ENCODE data around the gene NCOA3. TPM values are rescaled to one million over a fixed set of nuclear protein-coding genes. Genes with fewer than 3 reads are reported as not detected.

The NCOA3 gene
- total and polyA plus RNA-seq, 12 donors, result 2.6 to 35.6 (median 22.2) TPM

DNA sequence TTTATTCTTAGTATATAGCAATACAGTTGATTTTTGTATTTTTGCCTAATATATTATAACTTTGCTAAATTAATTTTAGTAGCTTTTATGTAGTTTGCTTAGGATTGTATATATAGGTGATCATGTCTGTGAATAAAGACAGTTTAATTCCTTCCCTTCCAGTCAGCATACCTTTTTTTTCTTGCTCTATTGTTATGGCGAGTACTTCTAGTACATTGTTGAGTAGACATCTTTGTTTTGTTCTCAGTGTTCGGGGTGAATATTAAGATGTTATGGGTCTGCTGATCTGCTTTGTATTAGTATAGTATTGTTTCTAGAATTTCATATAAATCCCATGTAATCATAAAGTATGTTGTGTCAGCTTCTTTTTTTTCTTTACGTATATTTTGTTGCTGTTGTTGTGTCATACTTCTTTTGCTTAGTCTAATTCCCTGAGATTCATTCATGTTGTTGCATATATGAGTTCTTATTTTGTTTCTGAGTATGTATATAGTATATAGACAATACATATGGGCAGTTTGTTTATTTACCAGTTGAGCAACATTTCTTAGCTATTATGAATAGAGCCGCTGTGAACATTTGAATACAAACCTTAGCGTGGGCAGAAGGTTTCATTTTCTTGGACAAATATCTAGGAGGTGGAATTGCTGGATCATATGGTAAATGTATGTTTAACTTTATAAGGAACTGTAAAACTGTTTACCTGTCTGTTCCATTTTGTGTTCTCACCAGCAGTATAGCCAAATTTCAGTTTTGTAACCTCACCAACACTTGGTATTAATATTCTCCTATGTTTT lies 25.5 kb downstream of the NCOA3 start:
- no peak for TF ChIP-seq POLR2A (IDR thresholded peaks at IDR 0.05)
- TF ChIP-seq, protein P1, sequence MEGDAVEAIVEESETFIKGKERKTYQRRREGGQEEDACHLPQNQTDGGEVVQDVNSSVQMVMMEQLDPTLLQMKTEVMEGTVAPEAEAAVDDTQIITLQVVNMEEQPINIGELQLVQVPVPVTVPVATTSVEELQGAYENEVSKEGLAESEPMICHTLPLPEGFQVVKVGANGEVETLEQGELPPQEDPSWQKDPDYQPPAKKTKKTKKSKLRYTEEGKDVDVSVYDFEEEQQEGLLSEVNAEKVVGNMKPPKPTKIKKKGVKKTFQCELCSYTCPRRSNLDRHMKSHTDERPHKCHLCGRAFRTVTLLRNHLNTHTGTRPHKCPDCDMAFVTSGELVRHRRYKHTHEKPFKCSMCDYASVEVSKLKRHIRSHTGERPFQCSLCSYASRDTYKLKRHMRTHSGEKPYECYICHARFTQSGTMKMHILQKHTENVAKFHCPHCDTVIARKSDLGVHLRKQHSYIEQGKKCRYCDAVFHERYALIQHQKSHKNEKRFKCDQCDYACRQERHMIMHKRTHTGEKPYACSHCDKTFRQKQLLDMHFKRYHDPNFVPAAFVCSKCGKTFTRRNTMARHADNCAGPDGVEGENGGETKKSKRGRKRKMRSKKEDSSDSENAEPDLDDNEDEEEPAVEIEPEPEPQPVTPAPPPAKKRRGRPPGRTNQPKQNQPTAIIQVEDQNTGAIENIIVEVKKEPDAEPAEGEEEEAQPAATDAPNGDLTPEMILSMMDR (IDR thresholded peaks at IDR 0.05), result no peak

DNA sequence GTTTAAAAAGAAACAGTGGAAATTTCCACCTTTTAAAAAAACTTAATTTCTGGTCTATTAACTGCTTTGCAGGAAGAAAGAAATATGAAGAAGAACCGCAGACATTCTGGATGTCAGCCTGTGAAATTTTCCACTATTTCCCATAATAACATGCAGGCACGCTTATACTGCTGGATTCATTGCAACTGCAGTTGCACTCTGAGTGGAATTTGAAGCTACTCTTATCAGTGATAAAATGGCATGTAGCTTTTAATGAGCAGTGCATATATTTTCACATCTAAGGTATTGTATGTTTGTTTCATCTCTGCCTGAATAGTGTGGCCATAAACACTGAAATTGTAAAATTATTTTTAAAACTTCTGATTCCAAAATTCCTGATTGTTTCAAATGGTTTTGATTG lies 28.2 kb downstream of the NCOA3 start:
- intact Hi-C loops (cut with DNase I), result no loop called here
- Histone ChIP-seq H3K36me3 (replicated peaks in 1 of 2) (no peaks in the 10 kb centered on the region), H3K27me3 (no peaks in the 10 kb centered on the region), H3K27ac (no peak overlapping the region), H3K9me3 (replicated peaks in 1 of 3) (no peaks in the 10 kb centered on the region), H3K4me3 (no peak overlapping the region), H3K4me1 (replicated peaks in 1 of 2) (peaks cover 0 to 7% of the 10 kb centered on the region in 2 donors)
- 60 to 75% (median 71%) methylated on average over 2 of the region's 2 CpGs for WGBS, 4 donors
- TF ChIP-seq POLR2A (IDR thresholded peaks at IDR 0.05), result no peak
- TF ChIP-seq, protein P1 (IDR thresholded peaks at IDR 0.05), result no peak
- DNase-seq, result no peak

More for the DNA sequence above, 25.5 kb downstream of the NCOA3 start:
- 98 to 99% (median 98%) methylated on average over 5 of the region's 5 CpGs for WGBS, 4 donors
- Histone ChIP-seq H3K27me3 (no peaks in the 10 kb centered on the region), H3K27ac (no peak overlapping the region), H3K9me3 (replicated peaks in 1 of 3) (no peaks in the 10 kb centered on the region), H3K4me1 (replicated peaks in 1 of 2) (peaks cover 0 to 16% of the 10 kb centered on the region in 2 donors), H3K4me3 (no peak overlapping the region), H3K36me3 (replicated peaks in 1 of 2) (no peaks in the 10 kb centered on the region)
- DNase-seq, result no peak
- intact Hi-C loops (cut with DNase I), result no loop called here

DNA sequence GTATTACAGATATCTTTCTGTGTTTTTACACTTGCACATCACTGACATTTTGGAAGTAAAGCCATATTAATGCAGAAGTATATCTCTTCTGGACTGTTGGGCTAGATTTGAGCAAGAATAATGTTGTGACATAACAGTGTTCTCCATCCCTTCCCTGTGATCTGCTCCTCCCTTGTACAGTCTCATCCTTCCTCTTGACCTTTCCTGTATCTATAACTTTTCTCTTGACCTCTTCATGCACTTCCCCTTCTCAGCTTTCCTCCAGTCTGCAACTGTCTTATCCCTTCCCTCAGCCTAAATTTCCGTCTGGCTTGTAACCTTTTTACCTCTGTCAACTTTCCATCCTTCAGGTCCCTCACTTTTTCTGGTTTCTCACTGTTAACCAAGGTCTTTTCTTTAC lies 29.8 kb downstream of the NCOA3 start:
- H3K27ac ChIP-seq, result no peak overlapping the region
- no peaks in the 10 kb centered on the region for H3K27me3 ChIP-seq
- no peak for DNase-seq
- no peaks in the 10 kb centered on the region for H3K36me3 ChIP-seq (replicated peaks in 1 of 2)
- intact Hi-C loops (cut with DNase I), result no loop called here
- TF ChIP-seq, protein P1 (IDR thresholded peaks at IDR 0.05), result no peak
- TF ChIP-seq POLR2A (IDR thresholded peaks at IDR 0.05), result no peak
- WGBS, 4 donors, result 44 to 59% (median 55%) methylated on average over 1 of the region's 1 CpG
- H3K4me1 ChIP-seq (replicated peaks in 1 of 2), result peaks cover 0 to 7% of the 10 kb centered on the region in 2 donors
- H3K9me3 ChIP-seq (replicated peaks in 1 of 3), result no peaks in the 10 kb centered on the region
- H3K4me3 ChIP-seq, result no peak overlapping the region

DNA sequence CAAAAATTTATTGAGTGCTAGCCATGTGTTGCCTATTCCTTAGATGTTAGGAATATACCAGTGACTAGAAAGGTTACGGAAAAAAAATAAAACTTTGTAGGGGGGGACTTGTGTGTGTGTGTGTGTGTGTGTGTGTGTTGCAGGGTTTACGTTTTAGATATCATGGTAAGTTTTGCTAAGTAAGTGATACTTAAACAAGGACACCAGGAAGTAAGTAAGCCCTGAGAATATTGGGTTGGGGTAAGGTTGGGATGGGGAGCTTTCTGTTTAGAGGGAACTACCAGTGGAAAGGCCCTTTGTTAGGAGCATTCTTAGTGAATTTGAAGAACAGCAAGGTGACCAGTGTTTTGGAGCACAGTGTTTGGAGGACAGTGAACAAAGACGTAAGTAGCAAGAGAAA lies 30.3 kb downstream of the NCOA3 start:
- Histone ChIP-seq H3K9me3 (replicated peaks in 1 of 3) (no peaks in the 10 kb centered on the region), H3K36me3 (replicated peaks in 1 of 2) (no peaks in the 10 kb centered on the region), H3K4me3 (no peak overlapping the region), H3K27ac (no peak overlapping the region), H3K4me1 (replicated peaks in 1 of 2) (peaks cover 0 to 7% of the 10 kb centered on the region in 2 donors), H3K27me3 (no peaks in the 10 kb centered on the region)
- DNase-seq, result no peak
- TF ChIP-seq, protein P1 (IDR thresholded peaks at IDR 0.05), result no peak
- no peak for TF ChIP-seq POLR2A (IDR thresholded peaks at IDR 0.05)
- intact Hi-C loops (cut with DNase I), result no loop called here
- WGBS, 4 donors, result 82 to 95% (median 87%) methylated on average over 3 of the region's 3 CpGs

Data from adrenal gland (tissue), 12 donors.